GM19328 (cell line): Measurements from ENCODE around the gene RPL22.

Experiments
- ATAC-seq: cut with Tn5 transposase; IDR thresholded peaks from one replicate; pipeline ENCODE4 v1.9.1; 2021; ENCODE audit warnings: mild to moderate bottlenecking, moderate library complexity; ENCODE audit not compliant: unreplicated experiment

RPL22 gene

GRCh38 chr1:6157132-6157527 lies 42.3 kb downstream of the RPL22 start:
- ATAC-seq: no peak

GRCh38 chr1:6154525-6155319 lies 44.7 kb downstream of the RPL22 start:
- no peak for ATAC-seq

- no peak for ATAC-seq
Measured at GRCh38 chr1:6152882-6153281, 46.5 kb downstream of the RPL22 start.

GRCh38 chr1:6152181-6152580 lies 47.2 kb downstream of the RPL22 start:
- ATAC-seq: no peak

GRCh38 chr1:6151291-6151822 lies 48.0 kb downstream of the RPL22 start:
- ATAC-seq: no peak

GRCh38 chr1:6150006-6150938 lies 49.1 kb downstream of the RPL22 start:
- no peak for ATAC-seq

- ATAC-seq: no peak
Measured at GRCh38 chr1:6149597-6149996, 49.8 kb downstream of the RPL22 start.

GRCh38 chr1:6148497-6149241 lies 50.7 kb downstream of the RPL22 start:
- ATAC-seq: no peak

- ATAC-seq: no peak
Measured at GRCh38 chr1:6145864-6146410, 53.5 kb downstream of the RPL22 start.

- no peak for ATAC-seq
Measured at GRCh38 chr1:6145396-6145750, 54.0 kb downstream of the RPL22 start.

- no peak for ATAC-seq
Measured at GRCh38 chr1:6144647-6145395, 54.6 kb downstream of the RPL22 start.

GRCh38 chr1:6144175-6144574 lies 55.2 kb downstream of the RPL22 start:
- no peak for ATAC-seq

- no peak for ATAC-seq
Measured at GRCh38 chr1:6143395-6143794, 56.0 kb downstream of the RPL22 start.

GRCh38 chr1:6142734-6143133 lies 56.7 kb downstream of the RPL22 start:
- ATAC-seq: no peak

GRCh38 chr1:6142036-6142621 lies 57.3 kb downstream of the RPL22 start:
- no peak for ATAC-seq

- ATAC-seq: no peak
Measured at GRCh38 chr1:6141592-6141991, 57.8 kb downstream of the RPL22 start.

GRCh38 chr1:6140413-6140812 lies 59.0 kb downstream of the RPL22 start:
- ATAC-seq: no peak

- no peak for ATAC-seq
Measured at GRCh38 chr1:6137758-6138157, 61.6 kb downstream of the RPL22 start.

- ATAC-seq: no peak
Measured at GRCh38 chr1:6136516-6137220, 62.7 kb downstream of the RPL22 start.
